ENCODE results near the gene CD6. TPM values are rescaled to one million over a fixed set of nuclear protein-coding genes. Genes with fewer than 3 reads are reported as not detected.

The CD6 gene
- total and polyA plus RNA-seq, 7 donors, result under 0.01 to 14.1 (median 0.98) TPM; not detected in 1

GRCh38 chr11:60984636-60985035 lies 13.2 kb downstream of the CD6 start:
- H3K36me3 ChIP-seq, result no peaks in the 10 kb centered on the region
- intact Hi-C loops (cut with DNase I), result no loop called here
- no peaks in the 10 kb centered on the region for H3K4me1 ChIP-seq
- TF ChIP-seq POLR2AphosphoS5 (IDR thresholded peaks at IDR 0.05), result no peak
- TF ChIP-seq EP300 (IDR thresholded peaks at IDR 0.05), result no peak
- no peak for TF ChIP-seq POLR2A (IDR thresholded peaks at IDR 0.05)
- TF ChIP-seq CTCF (IDR thresholded peaks at IDR 0.05), result no peak
- H3K4me3 ChIP-seq, result no peak overlapping the region
- no peak for DNase-seq
- H3K27ac ChIP-seq, result no peak overlapping the region
- WGBS, 2 donors, result 70 to 71% methylated on average over 4 of the region's 4 CpGs
- no peaks in the 10 kb centered on the region for H3K9me3 ChIP-seq
- H3K27me3 ChIP-seq, result no peaks in the 10 kb centered on the region

- intact Hi-C loops (cut with DNase I), result no loop called here
- Histone ChIP-seq H3K27me3 (no peaks in the 10 kb centered on the region), H3K27ac (no peak overlapping the region), H3K36me3 (no peaks in the 10 kb centered on the region), H3K4me3 (no peak overlapping the region), H3K9me3 (no peaks in the 10 kb centered on the region), H3K4me1 (no peaks in the 10 kb centered on the region)
- 59 to 69% methylated on average over 2 of the region's 2 CpGs for WGBS, 2 donors
- DNase-seq, result no peak
- TF ChIP-seq EP300 (IDR thresholded peaks at IDR 0.05) (no peak), CTCF (IDR thresholded peaks at IDR 0.05) (no peak), POLR2AphosphoS5 (IDR thresholded peaks at IDR 0.05) (no peak), POLR2A (IDR thresholded peaks at IDR 0.05) (no peak)
Observed at GRCh38 chr11:60985501-60985900, 14.0 kb downstream of the CD6 start.

- Histone ChIP-seq H3K4me3 (no peak overlapping the region), H3K9me3 (no peaks in the 10 kb centered on the region), H3K36me3 (no peaks in the 10 kb centered on the region), H3K27ac (no peak overlapping the region), H3K4me1 (no peaks in the 10 kb centered on the region), H3K27me3 (no peaks in the 10 kb centered on the region)
- TF ChIP-seq POLR2A (IDR thresholded peaks at IDR 0.05) (no peak), EP300 (IDR thresholded peaks at IDR 0.05) (no peak), CTCF (IDR thresholded peaks at IDR 0.05) (no peak), POLR2AphosphoS5 (IDR thresholded peaks at IDR 0.05) (no peak)
- 53 to 66% methylated on average over 17 of the region's 17 CpGs for WGBS, 2 donors
- intact Hi-C loops (cut with DNase I), result no loop called here
- no peak for DNase-seq
Observed at GRCh38 chr11:60985991-60986915, 14.8 kb downstream of the CD6 start.

GRCh38 chr11:60987577-60988277 lies 16.2 kb downstream of the CD6 start:
- intact Hi-C loops (cut with DNase I), result no loop called here
- WGBS, 2 donors, result 83 to 92% methylated on average over 9 of the region's 9 CpGs
- no peaks in the 10 kb centered on the region for H3K9me3 ChIP-seq
- no peak overlapping the region for H3K4me3 ChIP-seq
- no peaks in the 10 kb centered on the region for H3K4me1 ChIP-seq
- H3K36me3 ChIP-seq, result no peaks in the 10 kb centered on the region
- no peak for DNase-seq
- H3K27ac ChIP-seq, result no peak overlapping the region
- no peak for TF ChIP-seq POLR2A (IDR thresholded peaks at IDR 0.05)
- TF ChIP-seq EP300 (IDR thresholded peaks at IDR 0.05), result no peak
- no peak for TF ChIP-seq POLR2AphosphoS5 (IDR thresholded peaks at IDR 0.05)
- no peak for TF ChIP-seq CTCF (IDR thresholded peaks at IDR 0.05)
- H3K27me3 ChIP-seq, result no peaks in the 10 kb centered on the region
